ENCODE results near the gene IGSF3.

- no peak for TF ChIP-seq ZNF274 (IDR thresholded peaks at IDR 0.05; ENCODE audit: low read depth, low read length)
- no peak for TF ChIP-seq YY1 (IDR thresholded peaks at IDR 0.05; ENCODE audit: insufficient read depth, insufficient read length)
- no peak for TF ChIP-seq SUZ12 (IDR thresholded peaks at IDR 0.05; ENCODE audit: extremely low read depth, insufficient read depth, insufficient read length)
Observed at GRCh38 chr1:116558571-116558970, 109.0 kb downstream of the IGSF3 start.

All from NT2/D1 (cell line).